Spleen (tissue), 7 donors: Measurements from ENCODE around the gene ASIC4.

ENCODE experiments used
- CTCF ChIP-seq, 11 experiments: fragments of 200-600 bp in 7 of 11; fragments of 450-650 bp in 4 of 11; sonication (generic) in 4 of 11; IDR thresholded peaks in 8 of 11; conservative IDR thresholded peaks in 3 of 11; 1 replicate in 7 of 11; 2 replicates in 4 of 11; pipeline versions ENCODE4 v1.4.0 to v1.8.0; 2016 to 2021; ENCODE audit warnings: antibody characterized with exemption in 11 of 11, inconsistent platforms in 4 of 11, mild to moderate bottlenecking in 1 of 11
- POLR2A ChIP-seq, 3 donors: fragments of 450-650 bp; IDR thresholded peaks; one replicate each; pipeline ENCODE4 v1.5.1; 2017; ENCODE audit warnings: antibody characterized with exemption in 3 of 3, mild to moderate bottlenecking in 1 of 3
- POLR2AphosphoS5 ChIP-seq, 3 donors: sonication (generic); formaldehyde crosslinking; IDR thresholded peaks; one replicate each; pipeline ENCODE4 v1.5.1; 2017; ENCODE audit warnings: antibody characterized with exemption in 3 of 3
- donor health status: DM: no; HTN: no; CAD: no; lungs with moderate emphysema.
- donor health status: DM: no; HTN: no; CAD: no.
- donor health status: DM: no; HTN: no; CAD: no.

- TF ChIP-seq CTCF (IDR thresholded peaks at IDR 0.05 in 8 of 11, conservative IDR thresholded peaks at IDR 0.05 in 3 of 11) (no peak), POLR2A (IDR thresholded peaks at IDR 0.05) (no peak), POLR2AphosphoS5 (IDR thresholded peaks at IDR 0.05) (no peak)
Measured at GRCh38 chr2:219567131-219567530, 52.8 kb downstream of the ASIC4 start.
